Left lobe of liver (tissue), 2 donors: ENCODE measurements around the gene HSCB. TPM values are rescaled to one million over a fixed set of nuclear protein-coding genes. Genes with fewer than 3 reads are reported as not detected.
"Not testable (repeated sequence)": the region's sequence is repeated elsewhere in the genome, so short reads cannot be mapped to it uniquely, and the experiment has no call there.

Experiments
- ATAC-seq: fragments of 200-7000 bp; cut with Tn5 transposase; one replicate; pipeline ENCODE4 v1.9.1; 2020; ENCODE audit warnings: mild to moderate bottlenecking, moderate library complexity
- DNase-seq: peaks from one replicate; pipeline ENCODE4 v3.0.0-alpha.2; 2020; ENCODE audit warnings: low spot score
- total RNA-seq: library from RNA; stranded (reverse); gene quantifications from one replicate; pipeline ENCODE4 v1.2.1, GENCODE V29; 2021
- donor health status: DM: no; HTN: no; CAD: no; lungs with moderate emphysema.
- donor health status: DM: no; HTN: yes; CAD: no.

Gene HSCB
- total RNA-seq = 11.6 TPM

- DNase-seq (peak; percentile 98), ATAC-seq (peak; percentile 98)
Observed at GRCh38 chr22:28741785-28742561, at the start of gene HSCB, which contains the start of gene CHEK2. TSS of gene HSCB (plus strand) at chr22:28742039. CDS start at chr22:28742096, 57 bp downstream. TSS of gene CHEK2 (minus strand) at chr22:28741820. CDS start at chr22:28734721, 7,099 bp downstream.

GRCh38 chr22:28693041-28693760 lies 48.6 kb upstream of the HSCB start:
- not testable (repeated sequence) for DNase-seq, ATAC-seq

GRCh38 chr22:28702891-28703290 lies 38.9 kb upstream of the HSCB start:
- DNase-seq (no peak), ATAC-seq (no peak)

- no peak for ATAC-seq
Observed at GRCh38 chr22:28703436-28703835, 38.4 kb upstream of the HSCB start.

GRCh38 chr22:28706845-28707244 lies 35.0 kb upstream of the HSCB start:
- ATAC-seq (no peak), DNase-seq (no peak)

More at GRCh38 chr22:28703436-28703835, 38.4 kb upstream of the HSCB start:
- no peak for DNase-seq

- ATAC-seq (no peak), DNase-seq (no peak)
Observed at GRCh38 chr22:28710107-28710506, 31.7 kb upstream of the HSCB start.

- DNase-seq = no peak
- no peak for ATAC-seq
Observed at GRCh38 chr22:28710576-28711191, 31.2 kb upstream of the HSCB start.

- ATAC-seq (no peak), DNase-seq (no peak)
Observed at GRCh38 chr22:28711341-28711740, 30.5 kb upstream of the HSCB start.

- ATAC-seq (peak; percentile 78), DNase-seq (no peak)
Observed at GRCh38 chr22:28711820-28712777, 29.7 kb upstream of the HSCB start.

- ATAC-seq (no peak), DNase-seq (no peak)
Observed at GRCh38 chr22:28714043-28714628, 27.7 kb upstream of the HSCB start.

GRCh38 chr22:28715611-28716010 lies 26.2 kb upstream of the HSCB start:
- DNase-seq (no peak), ATAC-seq (no peak)

GRCh38 chr22:28716686-28717085 lies 25.2 kb upstream of the HSCB start:
- no peak for ATAC-seq
- DNase-seq = no peak

GRCh38 chr22:28718044-28718443 lies 23.8 kb upstream of the HSCB start:
- DNase-seq (no peak), ATAC-seq (no peak)

- ATAC-seq = no peak
- DNase-seq = no peak
Observed at GRCh38 chr22:28728002-28728401, 13.8 kb upstream of the HSCB start.

- DNase-seq (no peak), ATAC-seq (no peak)
Observed at GRCh38 chr22:28728621-28729313, 13.1 kb upstream of the HSCB start.

- no peak for ATAC-seq
- no peak for DNase-seq
Observed at GRCh38 chr22:28730179-28730578, 11.7 kb upstream of the HSCB start.

GRCh38 chr22:28734393-28734792 lies 7.4 kb upstream of the HSCB start:
- no peak for DNase-seq
- no peak for ATAC-seq

- ATAC-seq (no peak), DNase-seq (no peak)
Observed at GRCh38 chr22:28736301-28737155, 5.3 kb upstream of the HSCB start.

GRCh38 chr22:28737701-28738100 lies 4.1 kb upstream of the HSCB start:
- no peak for ATAC-seq
- DNase-seq = no peak
